HepG2 (cell line): ENCODE measurements around the gene HDAC4. TPM values are rescaled to one million over a fixed set of nuclear protein-coding genes. Genes with fewer than 3 reads are reported as not detected.

Source experiments
- GPBP1L1 ChIP-seq: sonication (generic); formaldehyde crosslinking; IDR thresholded peaks from 2 replicates; pipeline ENCODE4 v1.5.0; 2020; ENCODE audit warnings: mild to moderate bottlenecking, missing genetic modification reagents
- GPN1 ChIP-seq: sonication (generic); formaldehyde crosslinking; IDR thresholded peaks from 2 replicates; pipeline ENCODE4 v1.5.1; 2020; ENCODE audit warnings: missing genetic modification reagents, borderline replicate concordance
- HNRNPK ChIP-seq: fragments of 200-400 bp; formaldehyde crosslinking; IDR thresholded peaks from 2 replicates; pipeline ENCODE4 v1.6.1; 2018; ENCODE audit warnings: low read length, low read depth, moderate library complexity, mild to moderate bottlenecking; ENCODE audit not compliant: poor library complexity, severe bottlenecking
- IRF2 ChIP-seq: IDR thresholded peaks from 2 replicates; pipeline ENCODE4 v1.6.1; 2018; ENCODE audit warnings: missing genetic modification reagents, missing compliant biosample characterization
- KDM5B ChIP-seq: sonication (generic); formaldehyde crosslinking; IDR thresholded peaks from 2 replicates; pipeline ENCODE4 v1.4.0; 2020; ENCODE audit warnings: missing genetic modification reagents, mild to moderate bottlenecking, borderline replicate concordance
- RBM39 ChIP-seq: fragments of 200-400 bp; formaldehyde crosslinking; IDR thresholded peaks from one replicate; pipeline ENCODE4 v1.6.1; 2018; ENCODE audit warnings: antibody characterized with exemption, mild to moderate bottlenecking, low read depth, low read length; ENCODE audit not compliant: poor library complexity, severe bottlenecking
- ZBTB39 ChIP-seq: sonication (generic); formaldehyde crosslinking; IDR thresholded peaks from 2 replicates; pipeline ENCODE4 v1.5.0; 2020; ENCODE audit warnings: missing genetic modification reagents
- ZFAT ChIP-seq: sonication (generic); formaldehyde crosslinking; conservative IDR thresholded peaks from 2 replicates; pipeline ENCODE4 v1.8.1; 2023; ENCODE audit warnings: missing genetic modification reagents, inconsistent platforms
- ZNF253 ChIP-seq: sonication (generic); formaldehyde crosslinking; IDR thresholded peaks from 2 replicates; pipeline ENCODE4 v1.8.0; 2022; ENCODE audit warnings: mild to moderate bottlenecking, missing genetic modification reagents, borderline replicate concordance
- ZNF260 ChIP-seq: sonication (generic); formaldehyde crosslinking; IDR thresholded peaks from 2 replicates; pipeline ENCODE4 v1.4.0; 2020; ENCODE audit warnings: missing genetic modification reagents, low read depth, mild to moderate bottlenecking, borderline replicate concordance
- ZNF280B ChIP-seq: sonication (generic); formaldehyde crosslinking; IDR thresholded peaks from 2 replicates; pipeline ENCODE4 v1.5.0; 2020; ENCODE audit warnings: missing genetic modification reagents, mild to moderate bottlenecking, borderline replicate concordance
- ZNF577 ChIP-seq: sonication (generic); formaldehyde crosslinking; IDR thresholded peaks from 2 replicates; pipeline ENCODE4 v1.4.0; 2020; ENCODE audit warnings: mild to moderate bottlenecking, low read depth, missing genetic modification reagents, borderline replicate concordance
- polyA plus RNA-seq, 8 experiments: library from polyadenylated mRNA; depleted of rRNA in 3 of 8; stranded (reverse) in 7 of 8; unstranded in 1 of 8; fragments of >200 nt; fragmentation: Illumina TruSeq in 4 of 8; extraction: Trizol in 4 of 8; gene quantifications; 2 replicates each; pipeline versions ENCODE4 v1.2.1 to v1.2.3, GENCODE V29; 2011 to 2016; ENCODE audit warnings: low read depth in 4 of 8, missing spikeins in 1 of 8, mixed read lengths in 1 of 8; ENCODE audit not compliant: insufficient read depth in 1 of 8
- total RNA-seq, 5 experiments: library from RNA; depleted of rRNA; stranded (reverse); fragments of >200 nt; fragmentation: Illumina TruSeq; extraction: Trizol; gene quantifications; 2 replicates each; pipeline ENCODE4 v1.2.3, GENCODE V29; 2016; ENCODE audit warnings: low read depth in 1 of 5
- TF ChIP-seq, protein P1 (sequence below): IDR thresholded peaks from 2 replicates; pipeline ENCODE4 v1.6.1; 2016; ENCODE audit warnings: mild to moderate bottlenecking

The HDAC4 gene
- total and polyA plus RNA-seq, 2 of the 13 experiments (the other 11 are each of a cell fraction or from before 2014, with no cell fraction given): 10.1 to 11.5 TPM

- peak; percentile 84; the same call in 1 of the 2 replicates for TF ChIP-seq ZNF260 (CRISPR knock-in tag)
- TF ChIP-seq, protein P1, sequence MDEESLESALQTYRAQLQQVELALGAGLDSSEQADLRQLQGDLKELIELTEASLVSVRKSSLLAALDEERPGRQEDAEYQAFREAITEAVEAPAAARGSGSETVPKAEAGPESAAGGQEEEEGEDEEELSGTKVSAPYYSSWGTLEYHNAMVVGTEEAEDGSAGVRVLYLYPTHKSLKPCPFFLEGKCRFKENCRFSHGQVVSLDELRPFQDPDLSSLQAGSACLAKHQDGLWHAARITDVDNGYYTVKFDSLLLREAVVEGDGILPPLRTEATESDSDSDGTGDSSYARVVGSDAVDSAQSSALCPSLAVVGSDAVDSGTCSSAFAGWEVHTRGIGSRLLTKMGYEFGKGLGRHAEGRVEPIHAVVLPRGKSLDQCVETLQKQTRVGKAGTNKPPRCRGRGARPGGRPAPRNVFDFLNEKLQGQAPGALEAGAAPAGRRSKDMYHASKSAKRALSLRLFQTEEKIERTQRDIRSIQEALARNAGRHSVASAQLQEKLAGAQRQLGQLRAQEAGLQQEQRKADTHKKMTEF (CRISPR knock-in tag): peak; percentile 99
- TF ChIP-seq ZNF253 (CRISPR knock-in tag): peak; percentile 99
- peak; percentile 56; the same call in 1 of the 2 replicates for TF ChIP-seq ZNF577 (CRISPR knock-in tag)
- peak; percentile 99 for TF ChIP-seq ZNF280B (CRISPR knock-in tag)
- no peak for TF ChIP-seq GPBP1L1
- peak; percentile 98 for TF ChIP-seq RBM39
- peak; percentile 86 for TF ChIP-seq HNRNPK
- peak; percentile 88; the same call in 1 of the 2 replicates for TF ChIP-seq GPN1 (CRISPR knock-in tag)
- TF ChIP-seq ZBTB39 (CRISPR knock-in tag): peak; percentile 94; the same call in 1 of the 2 replicates
- TF ChIP-seq IRF2 (CRISPR knock-in tag): peak; percentile 79
- TF ChIP-seq ZFAT (CRISPR knock-in tag): peak; percentile 93
- peak; percentile 100 for TF ChIP-seq KDM5B (CRISPR knock-in tag)
Observed at GRCh38 chr2:239401067-239401880, 454 bp upstream of the HDAC4 start (continued).
